ENCODE results near the gene TGFB1I1.

The TGFB1I1 gene

DNA sequence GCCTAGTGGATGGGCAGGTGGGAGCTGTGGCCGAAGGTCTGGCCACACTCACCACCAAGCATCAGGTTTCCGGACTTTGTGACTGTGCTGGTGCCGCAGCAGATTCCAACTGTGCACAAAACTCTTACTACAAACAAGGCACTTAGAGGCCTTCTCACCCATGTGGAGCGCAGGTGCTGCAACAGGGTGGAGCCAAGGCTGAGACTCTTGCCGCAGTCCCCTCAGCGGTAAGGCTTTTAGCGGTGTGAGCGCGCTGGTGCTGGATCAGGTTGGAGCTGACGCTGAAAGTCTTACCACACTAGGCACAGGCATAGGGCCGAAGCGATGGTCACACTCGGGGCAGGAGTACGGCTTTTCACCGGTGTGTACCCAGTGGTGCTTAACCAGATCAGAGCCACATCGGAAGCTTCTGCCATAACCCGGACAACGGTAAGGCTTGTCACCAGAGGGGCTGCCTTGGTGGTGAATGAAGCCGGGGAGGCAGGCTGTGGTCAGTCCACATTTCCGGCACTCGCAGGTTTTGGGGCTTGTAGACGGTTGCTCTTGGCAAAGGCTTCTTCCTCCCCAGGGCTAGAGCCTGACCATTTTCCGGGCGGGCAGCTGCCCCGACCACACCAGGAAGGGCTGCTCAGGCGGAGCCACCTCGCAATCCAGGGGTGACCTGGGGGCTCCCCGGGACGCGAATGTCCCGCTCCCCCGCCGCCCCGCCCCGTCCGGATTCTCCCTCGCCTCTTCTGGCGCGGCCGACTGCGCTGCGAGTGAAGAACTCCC, 13.7 kb upstream of the TGFB1I1 start:
- TF ChIP-seq, protein P1, sequence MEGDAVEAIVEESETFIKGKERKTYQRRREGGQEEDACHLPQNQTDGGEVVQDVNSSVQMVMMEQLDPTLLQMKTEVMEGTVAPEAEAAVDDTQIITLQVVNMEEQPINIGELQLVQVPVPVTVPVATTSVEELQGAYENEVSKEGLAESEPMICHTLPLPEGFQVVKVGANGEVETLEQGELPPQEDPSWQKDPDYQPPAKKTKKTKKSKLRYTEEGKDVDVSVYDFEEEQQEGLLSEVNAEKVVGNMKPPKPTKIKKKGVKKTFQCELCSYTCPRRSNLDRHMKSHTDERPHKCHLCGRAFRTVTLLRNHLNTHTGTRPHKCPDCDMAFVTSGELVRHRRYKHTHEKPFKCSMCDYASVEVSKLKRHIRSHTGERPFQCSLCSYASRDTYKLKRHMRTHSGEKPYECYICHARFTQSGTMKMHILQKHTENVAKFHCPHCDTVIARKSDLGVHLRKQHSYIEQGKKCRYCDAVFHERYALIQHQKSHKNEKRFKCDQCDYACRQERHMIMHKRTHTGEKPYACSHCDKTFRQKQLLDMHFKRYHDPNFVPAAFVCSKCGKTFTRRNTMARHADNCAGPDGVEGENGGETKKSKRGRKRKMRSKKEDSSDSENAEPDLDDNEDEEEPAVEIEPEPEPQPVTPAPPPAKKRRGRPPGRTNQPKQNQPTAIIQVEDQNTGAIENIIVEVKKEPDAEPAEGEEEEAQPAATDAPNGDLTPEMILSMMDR (IDR thresholded peaks at IDR 0.05), result peak; percentile 45; the same call in 1 of the 2 replicates

DNA sequence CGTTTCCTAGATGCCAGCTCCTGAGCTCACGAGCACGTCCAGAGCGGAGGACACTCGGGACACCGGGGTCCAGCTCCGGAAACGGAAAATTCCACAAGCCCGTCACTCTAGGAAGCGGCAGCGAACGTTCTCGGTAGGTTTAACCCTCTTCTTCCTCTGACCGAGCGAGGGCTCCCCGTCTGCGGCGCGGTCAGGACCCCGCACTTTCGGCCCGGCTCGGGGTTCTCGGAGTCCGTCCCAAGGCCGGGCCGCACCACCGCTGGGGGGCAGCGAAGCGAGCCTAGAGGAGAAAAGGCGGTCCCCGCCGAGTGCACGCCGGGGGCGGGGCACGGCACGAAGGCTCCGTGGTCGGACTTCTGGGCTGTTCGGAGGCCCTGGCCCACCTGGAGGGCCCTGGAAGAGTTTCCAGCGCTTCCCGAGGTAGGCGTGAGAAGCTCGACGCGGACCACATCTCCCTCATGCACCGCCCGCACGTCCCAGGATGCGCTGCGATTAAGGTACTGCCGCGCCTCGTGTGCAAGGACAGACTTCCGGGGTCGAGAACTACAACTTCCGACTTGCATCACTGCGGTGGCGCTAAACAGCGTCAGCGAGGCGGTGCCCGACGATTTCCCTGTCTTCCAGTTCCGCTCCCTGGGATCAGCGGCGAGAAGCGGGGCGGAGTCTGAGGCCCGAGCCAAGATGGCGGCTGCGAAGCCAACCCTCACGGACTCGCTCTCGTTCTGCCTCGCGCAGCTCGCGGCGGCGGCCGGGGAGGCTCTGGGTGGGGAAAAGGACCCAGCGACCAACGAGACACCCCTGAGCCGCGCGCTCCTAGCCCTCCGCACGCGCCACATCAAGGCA, 12.9 kb upstream of the TGFB1I1 start, which contains the start of gene ARMC5:
ARMC5 (plus strand) TSS at position 658 of the 843 bp plus-strand sequence; CDS start at position 682, 24 bp downstream.
- TF ChIP-seq, protein P1 (IDR thresholded peaks at IDR 0.05), result peak; percentile 70

DNA sequence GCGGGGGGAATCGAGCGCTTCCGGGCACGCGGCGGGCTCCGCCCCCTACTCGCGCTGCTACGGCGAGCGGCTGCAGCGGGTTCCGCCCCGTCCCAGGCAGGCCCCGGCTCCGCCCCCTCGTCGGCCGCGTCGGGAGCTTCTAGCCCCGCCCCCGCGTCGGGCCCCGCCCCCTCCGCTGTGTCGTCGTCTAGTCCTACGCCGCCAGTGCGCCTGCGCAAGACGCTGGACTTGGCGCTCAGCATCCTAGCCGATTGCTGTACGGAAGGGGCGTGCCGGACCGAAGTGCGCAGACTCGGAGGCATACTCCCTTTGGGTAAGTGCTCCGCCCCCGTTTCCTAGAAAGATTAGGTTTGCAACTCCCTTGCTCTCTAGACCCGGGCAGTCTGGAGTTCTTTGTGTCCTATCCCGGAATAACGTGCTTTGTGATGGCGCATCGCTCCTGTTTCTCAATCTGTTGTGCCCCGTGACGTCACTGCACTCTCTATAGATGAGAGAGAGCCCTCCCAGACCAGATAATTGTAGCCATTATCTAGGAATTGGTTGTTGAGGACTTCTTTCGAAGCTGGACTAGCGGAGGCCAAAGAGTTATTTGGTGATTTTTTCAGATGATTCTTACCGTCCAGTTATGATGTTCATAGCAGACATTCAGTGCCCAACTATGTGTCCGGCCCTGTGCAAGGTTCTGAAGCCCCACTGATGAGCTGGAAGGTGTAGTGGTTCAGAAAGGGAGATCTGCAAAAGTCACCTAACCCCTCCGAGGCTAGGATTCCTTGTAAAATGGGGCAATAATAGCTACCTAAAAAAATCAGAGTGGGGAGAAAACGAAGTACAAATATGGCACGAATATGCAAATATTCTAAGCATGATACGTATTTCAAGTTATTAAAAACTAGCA, 12.0 kb upstream of the TGFB1I1 start:
- TF ChIP-seq, protein P1 (IDR thresholded peaks at IDR 0.05), result no peak

DNA sequence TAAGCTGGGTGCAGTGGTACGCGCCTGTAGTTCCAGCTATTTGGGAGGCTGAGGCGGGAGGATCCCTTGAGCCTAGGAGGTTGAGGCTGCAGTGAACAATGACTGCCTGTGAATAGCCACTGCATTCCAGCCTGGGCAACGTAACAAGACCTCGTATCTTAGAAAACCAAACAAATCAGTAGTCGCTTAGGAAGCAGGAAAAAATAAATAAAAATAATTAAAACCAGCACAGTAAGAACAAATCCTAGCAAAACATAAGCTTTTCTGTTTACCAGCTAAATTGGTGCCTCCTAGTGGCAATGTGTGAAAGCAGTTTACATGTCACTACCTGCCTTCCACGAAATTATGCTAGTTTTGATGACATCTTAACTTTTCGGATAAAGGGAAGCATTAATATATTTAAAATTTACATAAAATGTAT, 11.4 kb upstream of the TGFB1I1 start:
- TF ChIP-seq, protein P1 (IDR thresholded peaks at IDR 0.05), result peak; percentile 78

DNA sequence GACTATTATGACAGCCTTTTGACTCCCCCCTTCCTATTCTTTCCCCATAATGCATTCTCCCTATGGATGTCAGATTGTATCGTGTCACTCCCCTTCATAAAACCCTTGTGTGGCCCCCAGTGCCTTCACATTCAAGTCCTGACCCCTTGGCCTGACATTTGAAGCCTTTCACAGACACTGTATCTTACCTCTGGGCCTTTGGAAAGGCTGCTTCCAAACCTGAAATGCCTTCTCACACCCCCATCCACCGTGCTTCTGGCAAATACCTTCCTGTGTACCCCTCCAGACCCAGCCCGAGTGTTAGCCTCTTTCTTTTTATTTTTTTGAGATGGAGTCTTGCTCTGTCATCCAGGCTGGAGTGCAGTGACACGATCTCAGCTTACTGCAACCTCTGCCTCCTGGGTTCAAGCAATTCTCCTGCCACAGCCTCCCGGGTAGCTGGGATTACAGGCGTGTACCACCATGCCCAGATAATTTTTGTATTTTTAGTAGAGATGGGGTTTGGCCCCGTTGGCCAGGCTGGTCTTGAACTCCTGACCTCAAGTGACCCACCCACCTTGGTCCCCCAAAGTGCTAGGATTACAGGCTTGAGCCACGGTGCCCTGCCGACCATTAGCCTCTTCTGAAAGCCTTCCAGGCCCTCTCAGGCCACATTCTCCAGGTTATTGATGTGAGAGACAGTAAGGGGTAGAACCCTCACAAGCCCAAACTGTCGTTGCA, 10.6 kb upstream of the TGFB1I1 start:
- TF ChIP-seq, protein P1 (IDR thresholded peaks at IDR 0.05), result no peak

DNA sequence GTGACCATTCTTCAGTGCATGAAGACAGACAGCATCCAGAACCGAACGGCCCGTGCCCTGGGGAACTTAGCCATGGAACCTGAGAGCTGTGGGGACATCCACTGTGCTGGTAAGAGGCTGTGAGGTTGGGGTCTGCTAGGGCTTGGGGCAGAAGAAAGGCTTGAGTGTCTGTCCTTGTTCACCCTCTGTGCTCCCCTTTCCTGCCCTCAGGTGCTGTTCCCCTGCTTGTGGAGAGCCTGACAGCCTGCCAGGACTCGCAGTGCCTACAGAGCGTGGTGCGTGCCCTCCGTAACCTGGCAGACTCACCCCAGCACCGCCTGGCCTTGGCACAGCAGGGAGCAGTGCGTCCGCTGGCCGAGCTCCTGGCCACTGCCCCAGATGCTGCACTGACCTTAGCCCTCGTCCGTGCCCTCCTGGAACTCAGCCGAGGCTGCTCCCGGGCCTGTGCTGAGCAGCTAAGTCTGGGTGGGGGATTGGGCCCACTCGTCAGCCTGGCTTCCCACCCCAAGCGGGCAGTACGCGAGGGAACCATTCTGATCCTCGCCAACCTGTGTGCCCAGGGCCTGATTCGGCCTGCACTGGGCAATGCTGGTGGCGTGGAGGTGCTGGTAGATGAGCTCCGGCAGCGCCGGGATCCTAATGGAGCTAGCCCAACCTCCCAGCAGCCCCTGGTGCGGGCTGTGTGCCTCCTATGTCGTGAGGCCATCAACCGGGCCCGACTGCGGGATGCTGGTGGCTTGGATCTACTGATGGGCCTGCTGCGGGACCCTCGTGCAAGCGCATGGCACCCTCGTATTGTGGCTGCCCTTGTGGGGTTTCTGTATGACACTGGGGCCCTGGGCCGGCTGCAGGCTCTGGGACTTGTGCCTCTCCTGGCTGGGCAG, 9.8 kb upstream of the TGFB1I1 start:
- TF ChIP-seq, protein P1 (IDR thresholded peaks at IDR 0.05), result no peak

All from LNCAP (cell line).